Esophagus squamous epithelium (tissue), 4 donors: ENCODE measurements around the gene DACT3.

Experiments used
- CTCF ChIP-seq, 6 experiments: fragments of 450-650 bp in 4 of 6; fragments of 200-600 bp in 2 of 6; sonication (generic) in 2 of 6; IDR thresholded peaks; one replicate each; pipeline ENCODE4 v1.5.1; 2016 to 2019; ENCODE audit warnings: antibody characterized with exemption in 6 of 6, mild to moderate bottlenecking in 4 of 6, moderate library complexity in 4 of 6
- POLR2A ChIP-seq, 4 donors: fragments of 450-650 bp; IDR thresholded peaks; one replicate each; pipeline ENCODE4 v1.6.1; 2017; ENCODE audit warnings: antibody characterized with exemption in 4 of 4, mild to moderate bottlenecking in 4 of 4, moderate library complexity in 3 of 4

GRCh38 chr19:46621191-46622117 lies 39.5 kb downstream of the DACT3 start:
- TF ChIP-seq CTCF (IDR thresholded peaks at IDR 0.05): no peak
- no peak for TF ChIP-seq POLR2A (IDR thresholded peaks at IDR 0.05)
